Hepatic stellate cell (primary cell): ENCODE data around the gene HARS1.
A peak's percentile ranks its signal among the peaks of the same experiment; 100 is the strongest.
"Not testable (repeated sequence)": the region's sequence is repeated elsewhere in the genome, so short reads cannot be mapped to it uniquely, and the experiment has no call there.

ENCODE experiments used
- DNase-seq: peaks from one replicate; pipeline ENCODE4 v3.0.0; 2011; ENCODE audit warnings: low spot score

Gene HARS1

DNA sequence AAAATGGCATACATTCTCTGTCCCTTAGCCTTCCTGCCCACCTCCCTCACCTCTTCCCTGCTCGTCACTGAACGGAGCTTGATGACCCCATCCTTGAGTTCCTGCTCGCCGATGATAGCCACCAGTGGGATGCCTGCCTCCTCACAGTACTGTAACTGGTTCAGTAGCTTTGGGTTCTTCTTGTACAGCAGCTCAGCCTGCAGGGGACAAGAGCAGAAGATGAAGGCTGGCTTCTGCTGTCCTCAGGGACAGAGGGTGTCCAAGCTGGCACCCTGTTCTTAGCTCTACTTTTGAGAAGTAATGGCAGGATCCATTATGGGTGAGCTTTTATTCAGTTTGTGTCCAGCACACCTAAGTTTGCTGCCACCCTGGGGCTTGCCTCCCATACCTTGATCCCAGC is 16.5 kb downstream of the HARS1 start:
- DNase-seq, result no peak

GRCh38 chr5:140674211-140674610 is 17.0 kb downstream of the HARS1 start:
- DNase-seq, result no peak

GRCh38 chr5:140673187-140673976 is 17.8 kb downstream of the HARS1 start, which contains the start of gene DND1:
Gene DND1, minus strand, starts transcription at chr5:140673576. Its CDS starts 34 bp downstream, at chr5:140673542.
- no peak for DNase-seq

DNA sequence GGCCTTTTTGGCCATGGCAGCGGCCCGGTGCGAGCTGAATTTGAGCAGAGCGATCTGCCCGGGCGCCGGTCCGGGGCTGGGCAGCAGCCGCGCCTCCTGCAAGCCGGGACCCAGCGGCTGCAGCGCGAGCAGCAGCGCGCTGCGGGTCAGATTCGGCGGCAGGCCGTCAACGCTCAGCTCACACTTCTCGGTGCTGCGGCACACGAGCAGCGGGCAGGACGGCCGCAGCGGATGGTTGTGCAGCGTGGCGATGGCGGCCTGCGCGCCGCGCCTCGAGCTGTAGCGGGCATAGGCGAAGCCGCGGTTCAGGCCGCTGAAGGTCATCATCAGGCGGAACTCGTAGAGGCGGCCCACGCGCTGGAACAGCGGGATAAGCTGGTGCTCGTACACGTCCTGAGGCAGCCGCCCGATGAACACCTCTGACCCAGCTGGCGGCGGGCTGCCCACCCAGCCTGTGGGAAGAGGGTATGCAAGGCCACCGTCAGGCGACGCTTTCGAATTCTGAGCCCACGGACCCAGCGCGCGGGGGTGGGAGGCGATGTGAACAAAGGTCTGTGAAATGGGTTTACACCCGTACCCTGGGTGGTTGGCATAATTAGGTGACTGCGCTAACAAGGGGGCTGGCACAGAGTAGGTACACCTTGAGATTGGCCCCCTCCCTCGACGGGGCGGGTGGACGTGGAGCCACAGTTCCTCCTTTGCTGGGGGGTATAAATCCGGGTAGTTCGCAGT is 18.5 kb downstream of the HARS1 start:
- no peak for DNase-seq

DNA sequence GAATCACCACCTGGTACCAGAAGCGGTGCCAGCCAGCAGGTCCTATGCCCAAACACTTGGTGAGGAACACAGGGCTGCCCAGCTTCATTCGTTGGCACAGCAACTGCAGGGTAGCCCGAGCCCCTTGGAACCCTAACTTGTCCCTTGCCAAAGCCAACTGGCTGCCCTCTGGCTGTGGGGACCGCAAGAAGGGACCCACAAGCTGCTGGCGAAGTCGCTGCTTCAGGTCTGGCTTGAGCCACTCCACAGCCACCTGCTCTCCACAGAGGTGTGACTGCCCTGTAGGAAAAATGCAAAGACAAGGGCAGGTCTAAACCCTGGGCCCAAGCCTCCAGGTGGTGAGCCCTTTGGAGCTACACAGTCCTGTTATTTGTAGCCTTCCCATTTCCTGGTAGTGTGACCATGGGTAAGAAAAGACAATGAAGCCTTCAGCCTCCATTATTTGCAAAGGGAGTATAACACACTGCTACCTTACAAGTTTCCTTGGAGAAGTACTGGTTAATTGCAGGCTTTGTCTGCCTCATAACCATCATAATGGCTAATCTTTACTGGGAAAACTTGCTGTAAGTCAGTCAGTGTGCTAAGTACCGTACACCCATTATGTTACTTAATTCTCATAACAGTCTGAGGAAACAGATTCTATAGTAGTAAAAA is 19.6 kb downstream of the HARS1 start:
- DNase-seq, result no peak

DNA sequence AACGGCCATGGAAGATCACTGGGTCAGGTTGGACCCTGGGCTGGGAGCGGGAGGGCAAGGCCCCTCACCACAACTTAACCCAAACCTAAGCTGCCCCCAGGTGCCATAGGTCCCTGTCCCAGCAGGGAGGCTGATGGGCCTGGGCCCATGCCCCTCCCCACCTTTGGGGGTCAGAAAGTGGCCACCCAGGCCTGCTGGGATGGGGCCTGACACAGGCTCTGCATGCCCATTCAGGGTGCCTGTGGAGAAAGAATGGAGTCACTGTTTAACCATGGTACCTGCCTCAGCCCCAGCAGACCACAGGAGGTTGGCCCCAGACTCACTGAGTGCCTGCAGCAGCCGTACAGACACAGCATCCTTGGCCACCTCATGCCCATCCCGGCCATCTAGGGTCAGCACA is 20.1 kb downstream of the HARS1 start:
- DNase-seq, result not testable (repeated sequence)

DNA sequence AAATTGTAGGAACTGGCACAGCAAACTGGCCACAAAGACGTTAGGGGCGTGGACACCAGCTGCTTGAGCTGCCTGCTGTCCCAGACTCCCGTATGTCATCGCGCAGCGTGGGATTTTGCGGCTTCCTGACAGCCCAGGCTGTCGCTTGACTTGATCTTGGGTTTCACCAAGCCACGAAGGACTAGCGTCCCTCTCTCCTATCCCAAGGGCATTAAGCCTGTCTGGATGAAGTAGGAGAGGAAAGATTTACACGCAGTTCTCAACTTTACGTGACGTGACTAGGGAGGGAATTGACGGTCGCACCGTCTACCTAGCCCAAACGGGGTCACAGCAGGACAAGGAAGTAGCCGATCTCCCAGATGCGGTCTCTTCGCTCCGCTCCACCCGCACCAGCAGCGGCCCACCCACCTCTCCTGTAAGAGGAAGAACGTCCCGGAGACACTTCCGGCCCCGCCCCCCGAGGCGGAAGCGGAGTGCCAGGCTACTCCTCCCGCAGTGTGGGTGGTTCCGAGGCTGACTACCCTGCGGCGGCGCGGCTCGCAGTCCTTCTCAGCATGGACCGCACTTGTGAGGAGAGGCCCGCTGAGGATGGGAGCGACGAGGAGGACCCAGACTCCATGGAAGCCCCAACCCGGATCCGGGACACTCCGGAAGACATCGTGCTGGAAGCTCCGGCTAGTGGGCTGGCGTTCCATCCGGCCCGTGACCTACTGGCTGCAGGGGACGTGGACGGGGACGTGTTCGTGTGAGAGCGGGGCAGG is 26.6 kb downstream of the HARS1 start, which contains the start of gene WDR55:
Gene WDR55 (plus strand): TSS at position 546 of the 761 bp plus-strand sequence. CDS start 9 bp downstream, at position 555.
- peak; percentile 95 for DNase-seq

- DNase-seq, result no peak
These were observed 27.2 kb downstream of the HARS1 start for GRCh38 chr5:140664030-140664358.

- not testable (repeated sequence) for DNase-seq
These were observed 30.8 kb downstream of the HARS1 start for GRCh38 chr5:140660371-140660770.

GRCh38 chr5:140658870-140659269 is 32.3 kb downstream of the HARS1 start:
- no peak for DNase-seq

- peak; percentile 38 for DNase-seq
These were observed 44.1 kb downstream of the HARS1 start for GRCh38 chr5:140647042-140647419.

- no peak for DNase-seq
These were observed 48.5 kb downstream of the HARS1 start for GRCh38 chr5:140642718-140643117.

GRCh38 chr5:140641716-140642115 is 49.5 kb downstream of the HARS1 start:
- no peak for DNase-seq

- peak; percentile 99 for DNase-seq
These were observed 51.8 kb downstream of the HARS1 start, which contains the start of gene TMCO6 for GRCh38 chr5:140639148-140639981. Gene TMCO6, plus strand, starts transcription at chr5:140639451. Its CDS starts 77 bp downstream, at chr5:140639528.

GRCh38 chr5:140638898-140639147 is 52.3 kb downstream of the HARS1 start:
- not testable (repeated sequence) for DNase-seq

- no peak for DNase-seq
These were observed 53.6 kb downstream of the HARS1 start for GRCh38 chr5:140637371-140638100.

DNA sequence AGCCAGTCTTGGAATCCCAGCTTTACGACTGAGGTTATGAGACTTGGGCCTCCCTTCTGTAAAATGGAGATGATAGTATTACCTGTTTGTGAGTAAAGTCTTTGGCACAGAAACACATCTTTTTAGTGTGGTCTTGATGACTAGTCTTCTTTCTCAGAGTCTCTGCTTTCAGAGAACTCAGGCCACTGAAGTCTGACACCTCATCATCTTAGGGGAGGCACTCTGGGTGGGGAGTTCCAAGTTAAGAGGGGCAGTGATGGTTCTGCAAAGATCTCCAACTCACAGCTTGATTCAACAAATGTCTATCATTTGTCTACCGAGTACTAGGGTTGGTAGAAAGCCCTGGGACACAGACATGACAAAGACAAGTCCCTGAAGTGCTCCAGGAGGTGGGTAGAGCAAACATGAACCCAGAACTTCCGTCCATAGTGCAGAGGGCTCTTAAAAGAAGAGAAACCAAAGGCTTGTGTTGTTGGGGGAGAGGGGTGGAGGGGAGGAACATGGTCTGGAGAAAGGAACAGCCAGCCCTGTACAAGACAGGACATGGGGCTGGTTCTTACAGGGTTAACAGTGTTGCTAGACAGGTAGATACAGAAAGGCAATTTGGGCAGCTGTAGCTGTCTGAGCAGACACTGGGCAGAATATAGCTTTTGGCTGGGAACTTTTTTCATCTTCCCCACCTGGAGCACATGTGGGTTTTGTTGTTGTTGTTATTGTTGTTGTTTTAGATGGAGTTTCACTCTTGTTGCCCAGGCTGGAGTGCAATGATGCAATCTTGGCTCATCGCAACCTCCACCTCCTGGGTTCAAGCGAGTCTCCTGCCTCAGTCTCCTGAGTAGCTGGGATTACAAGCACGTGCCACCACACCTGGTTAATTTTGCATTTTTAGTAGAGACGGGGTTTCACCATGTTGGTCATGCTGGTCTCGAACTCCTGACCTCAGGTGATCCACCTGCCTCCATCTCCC is 55.6 kb downstream of the HARS1 start:
- DNase-seq, result no peak

GRCh38 chr5:140634103-140634502 is 57.1 kb downstream of the HARS1 start:
- DNase-seq, result no peak

DNA sequence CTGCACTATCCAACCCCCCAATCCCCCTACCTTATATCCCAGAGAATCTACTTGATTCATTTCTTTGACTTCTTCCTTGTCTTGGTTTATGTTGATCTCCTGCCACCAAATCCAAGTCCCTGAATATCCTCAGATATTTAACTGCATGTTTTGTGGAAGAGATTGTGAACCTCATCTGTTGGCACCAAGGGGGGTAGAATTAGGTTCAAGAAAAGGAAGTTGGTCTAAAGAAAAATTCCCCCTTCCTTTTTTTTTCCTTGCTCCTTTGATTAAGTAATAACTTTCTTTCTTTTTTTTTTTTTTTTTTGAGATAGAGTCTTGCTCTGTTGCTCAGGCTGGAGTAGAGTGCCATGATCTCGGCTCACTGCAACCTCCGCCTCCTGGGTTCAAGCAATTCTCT is 57.7 kb downstream of the HARS1 start:
- no peak for DNase-seq
